ENCODE results near the gene CST9. TPM values are rescaled to one million over a fixed set of nuclear protein-coding genes. Genes with fewer than 3 reads are reported as not detected.
A peak's percentile ranks its signal among the peaks of the same experiment; 100 is the strongest.

Gene CST9
- total and polyA plus RNA-seq, 2 of the 13 experiments (the other 11 are each of a cell fraction or from before 2014, with no cell fraction given), result 0.07 TPM; not detected in 1

DNA sequence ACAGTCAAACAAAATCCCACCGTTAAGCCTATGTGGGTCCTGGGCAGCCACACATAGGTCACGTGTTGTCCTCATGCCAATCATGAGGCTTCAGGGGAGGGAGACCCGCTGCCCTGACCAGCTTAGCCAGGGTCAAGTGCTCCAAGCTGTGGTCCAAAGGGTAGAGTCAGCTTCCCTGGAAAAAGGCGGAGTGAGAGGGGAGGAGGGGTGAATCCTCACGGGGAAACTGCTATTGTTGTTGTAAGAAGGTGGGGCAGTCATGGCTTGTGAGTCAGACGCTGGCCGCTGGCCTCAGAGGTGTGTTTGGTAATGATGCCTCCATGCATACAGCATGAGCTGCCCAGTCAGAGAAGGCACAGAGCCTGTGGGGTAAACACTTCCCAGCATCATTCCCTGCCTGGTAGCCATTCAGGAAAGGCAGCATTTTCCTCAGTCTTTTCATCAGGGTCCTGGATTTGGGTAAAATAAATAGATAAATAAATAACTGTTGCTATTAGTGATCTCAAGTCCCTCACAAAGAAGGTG, 23.4 kb upstream of the CST9 start (continued):
- peak; percentile 82; the same call in 1 of the 2 replicates for TF ChIP-seq KAT8 (CRISPR knock-in tag; IDR thresholded peaks at IDR 0.05)
- TF ChIP-seq ZNF792 (CRISPR knock-in tag; IDR thresholded peaks at IDR 0.05), result peak; percentile 55
- TF ChIP-seq KDM6A (CRISPR knock-in tag; IDR thresholded peaks at IDR 0.05; ENCODE audit: low read depth), result peak; percentile 92; the same call in 1 of the 2 replicates
- TF ChIP-seq, protein P1, sequence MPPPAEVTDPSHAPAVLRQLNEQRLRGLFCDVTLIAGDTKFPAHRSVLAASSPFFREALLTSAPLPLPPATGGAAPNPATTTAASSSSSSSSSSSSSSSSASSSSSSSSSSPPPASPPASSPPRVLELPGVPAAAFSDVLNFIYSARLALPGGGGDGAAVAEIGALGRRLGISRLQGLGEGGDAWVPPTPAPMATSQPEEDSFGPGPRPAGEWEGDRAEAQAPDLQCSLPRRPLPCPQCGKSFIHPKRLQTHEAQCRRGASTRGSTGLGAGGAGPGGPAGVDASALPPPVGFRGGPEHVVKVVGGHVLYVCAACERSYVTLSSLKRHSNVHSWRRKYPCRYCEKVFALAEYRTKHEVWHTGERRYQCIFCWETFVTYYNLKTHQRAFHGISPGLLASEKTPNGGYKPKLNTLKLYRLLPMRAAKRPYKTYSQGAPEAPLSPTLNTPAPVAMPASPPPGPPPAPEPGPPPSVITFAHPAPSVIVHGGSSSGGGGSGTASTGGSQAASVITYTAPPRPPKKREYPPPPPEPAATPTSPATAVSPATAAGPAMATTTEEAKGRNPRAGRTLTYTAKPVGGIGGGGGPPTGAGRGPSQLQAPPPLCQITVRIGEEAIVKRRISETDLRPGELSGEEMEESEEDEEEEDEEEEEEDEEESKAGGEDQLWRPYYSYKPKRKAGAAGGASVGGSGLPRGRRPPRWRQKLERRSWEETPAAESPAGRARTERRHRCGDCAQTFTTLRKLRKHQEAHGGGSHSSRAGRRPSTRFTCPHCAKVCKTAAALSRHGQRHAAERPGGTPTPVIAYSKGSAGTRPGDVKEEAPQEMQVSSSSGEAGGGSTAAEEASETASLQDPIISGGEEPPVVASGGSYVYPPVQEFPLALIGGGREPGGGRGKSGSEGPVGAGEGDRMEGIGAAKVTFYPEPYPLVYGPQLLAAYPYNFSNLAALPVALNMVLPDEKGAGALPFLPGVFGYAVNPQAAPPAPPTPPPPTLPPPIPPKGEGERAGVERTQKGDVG (CRISPR knock-in tag; IDR thresholded peaks at IDR 0.05; ENCODE audit: borderline replicate concordance), result no peak; the same call in 1 of the 2 replicates
- TF ChIP-seq, protein P2, sequence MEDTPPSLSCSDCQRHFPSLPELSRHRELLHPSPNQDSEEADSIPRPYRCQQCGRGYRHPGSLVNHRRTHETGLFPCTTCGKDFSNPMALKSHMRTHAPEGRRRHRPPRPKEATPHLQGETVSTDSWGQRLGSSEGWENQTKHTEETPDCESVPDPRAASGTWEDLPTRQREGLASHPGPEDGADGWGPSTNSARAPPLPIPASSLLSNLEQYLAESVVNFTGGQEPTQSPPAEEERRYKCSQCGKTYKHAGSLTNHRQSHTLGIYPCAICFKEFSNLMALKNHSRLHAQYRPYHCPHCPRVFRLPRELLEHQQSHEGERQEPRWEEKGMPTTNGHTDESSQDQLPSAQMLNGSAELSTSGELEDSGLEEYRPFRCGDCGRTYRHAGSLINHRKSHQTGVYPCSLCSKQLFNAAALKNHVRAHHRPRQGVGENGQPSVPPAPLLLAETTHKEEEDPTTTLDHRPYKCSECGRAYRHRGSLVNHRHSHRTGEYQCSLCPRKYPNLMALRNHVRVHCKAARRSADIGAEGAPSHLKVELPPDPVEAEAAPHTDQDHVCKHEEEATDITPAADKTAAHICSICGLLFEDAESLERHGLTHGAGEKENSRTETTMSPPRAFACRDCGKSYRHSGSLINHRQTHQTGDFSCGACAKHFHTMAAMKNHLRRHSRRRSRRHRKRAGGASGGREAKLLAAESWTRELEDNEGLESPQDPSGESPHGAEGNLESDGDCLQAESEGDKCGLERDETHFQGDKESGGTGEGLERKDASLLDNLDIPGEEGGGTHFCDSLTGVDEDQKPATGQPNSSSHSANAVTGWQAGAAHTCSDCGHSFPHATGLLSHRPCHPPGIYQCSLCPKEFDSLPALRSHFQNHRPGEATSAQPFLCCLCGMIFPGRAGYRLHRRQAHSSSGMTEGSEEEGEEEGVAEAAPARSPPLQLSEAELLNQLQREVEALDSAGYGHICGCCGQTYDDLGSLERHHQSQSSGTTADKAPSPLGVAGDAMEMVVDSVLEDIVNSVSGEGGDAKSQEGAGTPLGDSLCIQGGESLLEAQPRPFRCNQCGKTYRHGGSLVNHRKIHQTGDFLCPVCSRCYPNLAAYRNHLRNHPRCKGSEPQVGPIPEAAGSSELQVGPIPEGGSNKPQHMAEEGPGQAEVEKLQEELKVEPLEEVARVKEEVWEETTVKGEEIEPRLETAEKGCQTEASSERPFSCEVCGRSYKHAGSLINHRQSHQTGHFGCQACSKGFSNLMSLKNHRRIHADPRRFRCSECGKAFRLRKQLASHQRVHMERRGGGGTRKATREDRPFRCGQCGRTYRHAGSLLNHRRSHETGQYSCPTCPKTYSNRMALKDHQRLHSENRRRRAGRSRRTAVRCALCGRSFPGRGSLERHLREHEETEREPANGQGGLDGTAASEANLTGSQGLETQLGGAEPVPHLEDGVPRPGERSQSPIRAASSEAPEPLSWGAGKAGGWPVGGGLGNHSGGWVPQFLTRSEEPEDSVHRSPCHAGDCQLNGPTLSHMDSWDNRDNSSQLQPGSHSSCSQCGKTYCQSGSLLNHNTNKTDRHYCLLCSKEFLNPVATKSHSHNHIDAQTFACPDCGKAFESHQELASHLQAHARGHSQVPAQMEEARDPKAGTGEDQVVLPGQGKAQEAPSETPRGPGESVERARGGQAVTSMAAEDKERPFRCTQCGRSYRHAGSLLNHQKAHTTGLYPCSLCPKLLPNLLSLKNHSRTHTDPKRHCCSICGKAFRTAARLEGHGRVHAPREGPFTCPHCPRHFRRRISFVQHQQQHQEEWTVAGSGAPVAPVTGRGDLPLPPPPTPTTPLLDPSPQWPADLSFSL (CRISPR knock-in tag; IDR thresholded peaks at IDR 0.05), result peak; percentile 54; the same call in 1 of the 2 replicates
- TF ChIP-seq, protein P3, sequence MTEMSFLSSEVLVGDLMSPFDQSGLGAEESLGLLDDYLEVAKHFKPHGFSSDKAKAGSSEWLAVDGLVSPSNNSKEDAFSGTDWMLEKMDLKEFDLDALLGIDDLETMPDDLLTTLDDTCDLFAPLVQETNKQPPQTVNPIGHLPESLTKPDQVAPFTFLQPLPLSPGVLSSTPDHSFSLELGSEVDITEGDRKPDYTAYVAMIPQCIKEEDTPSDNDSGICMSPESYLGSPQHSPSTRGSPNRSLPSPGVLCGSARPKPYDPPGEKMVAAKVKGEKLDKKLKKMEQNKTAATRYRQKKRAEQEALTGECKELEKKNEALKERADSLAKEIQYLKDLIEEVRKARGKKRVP (CRISPR knock-in tag; IDR thresholded peaks at IDR 0.05), result peak in 1 of 2 experiments; percentile 72; a peak in 2 of 4 replicates
- TF ChIP-seq, protein P4, sequence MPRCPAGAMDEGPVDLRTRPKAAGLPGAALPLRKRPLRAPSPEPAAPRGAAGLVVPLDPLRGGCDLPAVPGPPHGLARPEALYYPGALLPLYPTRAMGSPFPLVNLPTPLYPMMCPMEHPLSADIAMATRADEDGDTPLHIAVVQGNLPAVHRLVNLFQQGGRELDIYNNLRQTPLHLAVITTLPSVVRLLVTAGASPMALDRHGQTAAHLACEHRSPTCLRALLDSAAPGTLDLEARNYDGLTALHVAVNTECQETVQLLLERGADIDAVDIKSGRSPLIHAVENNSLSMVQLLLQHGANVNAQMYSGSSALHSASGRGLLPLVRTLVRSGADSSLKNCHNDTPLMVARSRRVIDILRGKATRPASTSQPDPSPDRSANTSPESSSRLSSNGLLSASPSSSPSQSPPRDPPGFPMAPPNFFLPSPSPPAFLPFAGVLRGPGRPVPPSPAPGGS (CRISPR knock-in tag; IDR thresholded peaks at IDR 0.05), result 0 out of 2 replicates have a peak, but pooled peaks have one; percentile 52
- no peak for TF ChIP-seq ZSCAN30 (CRISPR knock-in tag; IDR thresholded peaks at IDR 0.05)
- TF ChIP-seq, protein P5, sequence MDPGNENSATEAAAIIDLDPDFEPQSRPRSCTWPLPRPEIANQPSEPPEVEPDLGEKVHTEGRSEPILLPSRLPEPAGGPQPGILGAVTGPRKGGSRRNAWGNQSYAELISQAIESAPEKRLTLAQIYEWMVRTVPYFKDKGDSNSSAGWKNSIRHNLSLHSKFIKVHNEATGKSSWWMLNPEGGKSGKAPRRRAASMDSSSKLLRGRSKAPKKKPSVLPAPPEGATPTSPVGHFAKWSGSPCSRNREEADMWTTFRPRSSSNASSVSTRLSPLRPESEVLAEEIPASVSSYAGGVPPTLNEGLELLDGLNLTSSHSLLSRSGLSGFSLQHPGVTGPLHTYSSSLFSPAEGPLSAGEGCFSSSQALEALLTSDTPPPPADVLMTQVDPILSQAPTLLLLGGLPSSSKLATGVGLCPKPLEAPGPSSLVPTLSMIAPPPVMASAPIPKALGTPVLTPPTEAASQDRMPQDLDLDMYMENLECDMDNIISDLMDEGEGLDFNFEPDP (CRISPR knock-in tag; conservative IDR thresholded peaks at IDR 0.05), result no peak
- TF ChIP-seq, protein P6, sequence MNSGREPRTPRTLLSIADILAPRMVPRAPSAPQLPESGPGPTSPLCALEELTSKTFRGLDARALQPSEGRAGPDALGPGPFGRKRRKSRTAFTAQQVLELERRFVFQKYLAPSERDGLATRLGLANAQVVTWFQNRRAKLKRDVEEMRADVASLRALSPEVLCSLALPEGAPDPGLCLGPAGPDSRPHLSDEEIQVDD (CRISPR knock-in tag; IDR thresholded peaks at IDR 0.05; ENCODE audit: borderline replicate concordance), result peak; percentile 88; the same call in 1 of the 2 replicates

All from HepG2 (cell line).